HG03196 (cell line): Measurements from ENCODE around the gene APH1B.

Experiments
- ATAC-seq: cut with Tn5 transposase; IDR thresholded peaks from one replicate; pipeline ENCODE4 v1.9.1; 2021; ENCODE audit not compliant: unreplicated experiment

The APH1B gene

GRCh38 chr15:63350178-63350621 is 72.8 kb downstream of the APH1B start:
- no peak for ATAC-seq

GRCh38 chr15:63351170-63351569 is 73.8 kb downstream of the APH1B start:
- no peak for ATAC-seq

GRCh38 chr15:63352808-63353207 is 75.4 kb downstream of the APH1B start:
- ATAC-seq = no peak

GRCh38 chr15:63353261-63353660 is 75.9 kb downstream of the APH1B start:
- ATAC-seq = no peak

GRCh38 chr15:63353887-63354286 is 76.5 kb downstream of the APH1B start:
- ATAC-seq = no peak

GRCh38 chr15:63354821-63355650 is 77.6 kb downstream of the APH1B start:
- ATAC-seq = no peak

- no peak for ATAC-seq
Measured at GRCh38 chr15:63357061-63357460, 79.7 kb downstream of the APH1B start.

- ATAC-seq = no peak
Measured at GRCh38 chr15:63357731-63358130, 80.3 kb downstream of the APH1B start.

- ATAC-seq = no peak
Measured at GRCh38 chr15:63358241-63359029, 81.0 kb downstream of the APH1B start.
